Right hindlimb (tissue), 1 donor: ENCODE measurements around the gene NAP1L1.

Experiments
- DNase-seq: peaks from one replicate; pipeline ENCODE4 v3.0.0-alpha.2; 2018

The NAP1L1 gene

GRCh38 chr12:76083904-76084862, at the start of gene NAP1L1:
TSS of gene NAP1L1 (minus strand) at chr12:76084685. CDS start at chr12:76074219, 10,466 bp downstream.
- DNase-seq = peak; percentile 99

- no peak for DNase-seq
Measured at GRCh38 chr12:76127588-76127987, 43.1 kb upstream of the NAP1L1 start.

- no peak for DNase-seq
Measured at GRCh38 chr12:76124456-76124855, 40.0 kb upstream of the NAP1L1 start.

GRCh38 chr12:76123259-76124212, 39.1 kb upstream of the NAP1L1 start:
- DNase-seq = no peak

- DNase-seq = no peak
Measured at GRCh38 chr12:76119887-76120286, 35.4 kb upstream of the NAP1L1 start.

- no peak for DNase-seq
Measured at GRCh38 chr12:76117751-76118150, 33.3 kb upstream of the NAP1L1 start.

- DNase-seq = no peak
Measured at GRCh38 chr12:76117067-76117691, 32.7 kb upstream of the NAP1L1 start.

GRCh38 chr12:76113800-76114757, 29.6 kb upstream of the NAP1L1 start:
- DNase-seq = no peak

- DNase-seq = no peak
Measured at GRCh38 chr12:76111209-76111749, 26.8 kb upstream of the NAP1L1 start.

GRCh38 chr12:76109879-76110278, 25.4 kb upstream of the NAP1L1 start:
- DNase-seq = no peak

GRCh38 chr12:76108356-76108755, 23.9 kb upstream of the NAP1L1 start:
- no peak for DNase-seq

GRCh38 chr12:76106631-76107030, 22.1 kb upstream of the NAP1L1 start:
- DNase-seq = no peak

GRCh38 chr12:76103958-76104357, 19.5 kb upstream of the NAP1L1 start:
- no peak for DNase-seq

GRCh38 chr12:76101739-76102385, 17.4 kb upstream of the NAP1L1 start:
- no peak for DNase-seq

- DNase-seq = no peak
Measured at GRCh38 chr12:76096079-76096646, 11.7 kb upstream of the NAP1L1 start.

- DNase-seq = no peak
Measured at GRCh38 chr12:76094754-76095153, 10.3 kb upstream of the NAP1L1 start.

- no peak for DNase-seq
Measured at GRCh38 chr12:76091246-76091754, 6.8 kb upstream of the NAP1L1 start.

GRCh38 chr12:76085520-76085868, 1.0 kb upstream of the NAP1L1 start:
- DNase-seq = no peak

- no peak for DNase-seq
Measured at GRCh38 chr12:76084863-76085519, 506 bp upstream of the NAP1L1 start.
